ENCODE measurements around the gene TLX3. TPM values are rescaled to one million over a fixed set of nuclear protein-coding genes. Genes with fewer than 3 reads are reported as not detected.

Gene TLX3
- total RNA-seq, 2 donors from 2014 or later, result not detected

DNA sequence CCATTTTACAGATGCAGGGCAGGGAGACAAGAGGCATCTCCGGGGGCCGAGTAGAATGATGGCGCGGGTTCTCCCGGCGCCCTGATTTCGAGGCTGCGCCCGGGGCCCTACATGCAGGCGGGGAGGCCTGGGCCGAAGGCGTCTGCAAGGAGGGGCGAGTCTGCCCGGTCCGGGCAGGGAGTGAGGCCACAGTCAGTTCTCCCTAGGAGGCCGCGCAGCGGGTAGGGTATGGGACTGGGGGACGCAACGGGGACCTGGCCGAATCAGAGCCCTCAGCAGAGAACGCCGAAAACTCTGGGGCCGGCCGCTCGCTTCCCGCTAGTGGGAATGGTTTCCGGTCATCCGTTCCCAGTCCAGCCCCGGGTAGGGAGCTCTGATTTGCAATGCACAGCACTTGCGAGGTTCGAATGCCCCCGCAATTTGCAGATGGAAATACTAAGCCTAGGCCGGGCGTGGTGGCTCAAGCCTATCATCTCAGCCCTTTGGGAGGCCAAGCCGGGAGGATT is 6.4 kb downstream of the TLX3 start:
- intact Hi-C loops (cut with DNase I), result no loop called here
- no peak for DNase-seq (ENCODE audit: low spot score)
- H3K4me1 ChIP-seq (replicated peaks), result peaks cover 12% of the 10 kb centered on the region

DNA sequence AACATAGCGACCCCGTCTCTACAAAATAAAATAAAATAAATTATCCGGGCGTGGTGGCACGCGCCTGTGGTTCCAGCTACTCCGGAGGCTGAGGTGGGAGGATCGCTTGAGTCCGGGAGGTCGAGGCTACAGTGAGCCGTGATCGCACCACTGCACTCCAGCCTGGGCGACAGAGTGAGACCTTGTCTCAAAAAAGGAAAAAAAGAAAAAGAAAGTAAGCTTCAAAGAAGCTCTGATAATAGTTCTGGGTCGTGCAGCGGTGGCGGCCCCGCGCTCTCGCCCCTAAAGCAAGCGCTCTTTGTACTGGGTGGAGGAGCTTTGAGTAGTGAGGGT is 6.8 kb downstream of the TLX3 start:
- Histone ChIP-seq H3K27me3 (replicated peaks; ENCODE audit: insufficient read depth) (peaks cover 83% of the 10 kb centered on the region), H3K4me1 (replicated peaks) (peaks cover 12% of the 10 kb centered on the region), H3K36me3 (no peaks in the 10 kb centered on the region), H3K4me3 (no peak overlapping the region), H3K27ac (no peak overlapping the region), H3K9me3 (no peaks in the 10 kb centered on the region)
- WGBS, result 10% methylated on average over 20 of the region's 20 CpGs
- intact Hi-C loops (cut with DNase I), result no loop called here
- no peak for DNase-seq (ENCODE audit: low spot score)
- TF ChIP-seq, protein P1, sequence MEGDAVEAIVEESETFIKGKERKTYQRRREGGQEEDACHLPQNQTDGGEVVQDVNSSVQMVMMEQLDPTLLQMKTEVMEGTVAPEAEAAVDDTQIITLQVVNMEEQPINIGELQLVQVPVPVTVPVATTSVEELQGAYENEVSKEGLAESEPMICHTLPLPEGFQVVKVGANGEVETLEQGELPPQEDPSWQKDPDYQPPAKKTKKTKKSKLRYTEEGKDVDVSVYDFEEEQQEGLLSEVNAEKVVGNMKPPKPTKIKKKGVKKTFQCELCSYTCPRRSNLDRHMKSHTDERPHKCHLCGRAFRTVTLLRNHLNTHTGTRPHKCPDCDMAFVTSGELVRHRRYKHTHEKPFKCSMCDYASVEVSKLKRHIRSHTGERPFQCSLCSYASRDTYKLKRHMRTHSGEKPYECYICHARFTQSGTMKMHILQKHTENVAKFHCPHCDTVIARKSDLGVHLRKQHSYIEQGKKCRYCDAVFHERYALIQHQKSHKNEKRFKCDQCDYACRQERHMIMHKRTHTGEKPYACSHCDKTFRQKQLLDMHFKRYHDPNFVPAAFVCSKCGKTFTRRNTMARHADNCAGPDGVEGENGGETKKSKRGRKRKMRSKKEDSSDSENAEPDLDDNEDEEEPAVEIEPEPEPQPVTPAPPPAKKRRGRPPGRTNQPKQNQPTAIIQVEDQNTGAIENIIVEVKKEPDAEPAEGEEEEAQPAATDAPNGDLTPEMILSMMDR (IDR thresholded peaks at IDR 0.05), result no peak
- TF ChIP-seq POLR2AphosphoS5 (IDR thresholded peaks at IDR 0.05) (no peak), POLR2A (IDR thresholded peaks at IDR 0.05) (no peak)

More for the DNA sequence above, 6.4 kb downstream of the TLX3 start:
- no peak overlapping the region for H3K4me3 ChIP-seq
- H3K36me3 ChIP-seq, result no peaks in the 10 kb centered on the region
- peaks cover 86% of the 10 kb centered on the region for H3K27me3 ChIP-seq (replicated peaks; ENCODE audit: insufficient read depth)
- H3K27ac ChIP-seq, result no peak overlapping the region
- WGBS, result 6% methylated on average over 29 of the region's 36 CpGs
- H3K9me3 ChIP-seq, result no peaks in the 10 kb centered on the region
- TF ChIP-seq POLR2AphosphoS5 (IDR thresholded peaks at IDR 0.05), result no peak
- TF ChIP-seq POLR2A (IDR thresholded peaks at IDR 0.05), result no peak
- TF ChIP-seq, protein P1 (IDR thresholded peaks at IDR 0.05), result no peak

GRCh38 chr5:171316258-171317121 is 7.4 kb downstream of the TLX3 start:
- TF ChIP-seq, protein P1 (IDR thresholded peaks at IDR 0.05), result no peak
- TF ChIP-seq POLR2AphosphoS5 (IDR thresholded peaks at IDR 0.05) (no peak), POLR2A (IDR thresholded peaks at IDR 0.05) (no peak)
- Histone ChIP-seq H3K27ac (no peak overlapping the region), H3K9me3 (no peaks in the 10 kb centered on the region), H3K4me1 (replicated peaks) (peaks cover 11% of the 10 kb centered on the region), H3K27me3 (replicated peaks; ENCODE audit: insufficient read depth) (peaks cover 78% of the 10 kb centered on the region), H3K36me3 (no peaks in the 10 kb centered on the region), H3K4me3 (no peak overlapping the region)
- WGBS, result 4% methylated on average over 58 of the region's 66 CpGs
- intact Hi-C loops (cut with DNase I), result no loop called here
- DNase-seq (ENCODE audit: low spot score), result no peak

DNA sequence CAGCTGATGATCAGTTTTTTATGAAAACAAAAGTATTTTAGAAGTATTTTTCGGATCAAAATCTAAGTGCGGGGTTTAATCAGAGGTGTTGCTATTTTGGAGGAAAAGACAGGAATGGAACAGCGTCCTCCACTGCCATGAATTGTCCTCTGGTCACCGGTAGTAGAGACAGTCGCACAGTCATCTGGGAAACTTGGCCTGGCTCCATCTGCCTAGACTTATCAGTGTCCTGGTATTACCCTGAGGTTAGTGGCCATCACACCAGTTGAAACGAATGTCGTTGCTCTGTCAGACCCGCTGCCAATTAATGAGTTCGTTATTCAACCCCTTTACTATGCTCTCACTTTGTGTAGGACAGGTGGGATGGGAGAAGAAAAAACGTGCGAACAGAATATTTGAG is 8.2 kb downstream of the TLX3 start:
- TF ChIP-seq POLR2AphosphoS5 (IDR thresholded peaks at IDR 0.05) (no peak), POLR2A (IDR thresholded peaks at IDR 0.05) (no peak)
- TF ChIP-seq, protein P1 (IDR thresholded peaks at IDR 0.05), result no peak
- intact Hi-C loops (cut with DNase I), result no loop called here
- H3K36me3 ChIP-seq, result no peaks in the 10 kb centered on the region
- H3K4me1 ChIP-seq (replicated peaks), result peaks cover 5% of the 10 kb centered on the region
- H3K9me3 ChIP-seq, result no peaks in the 10 kb centered on the region
- 13% methylated on average over 11 of the region's 11 CpGs for WGBS
- no peak overlapping the region for H3K4me3 ChIP-seq
- DNase-seq (ENCODE audit: low spot score), result no peak
- H3K27ac ChIP-seq, result no peak overlapping the region
- peaks cover 70% of the 10 kb centered on the region for H3K27me3 ChIP-seq (replicated peaks; ENCODE audit: insufficient read depth)

GRCh38 chr5:171318026-171318425 is 9.0 kb downstream of the TLX3 start:
- Histone ChIP-seq H3K36me3 (no peaks in the 10 kb centered on the region), H3K4me3 (no peak overlapping the region), H3K9me3 (no peaks in the 10 kb centered on the region), H3K27me3 (replicated peaks; ENCODE audit: insufficient read depth) (peaks cover 63% of the 10 kb centered on the region), H3K27ac (no peak overlapping the region), H3K4me1 (replicated peaks) (no peaks in the 10 kb centered on the region)
- 4% methylated on average over 9 of the region's 9 CpGs for WGBS
- intact Hi-C loops (cut with DNase I), result no loop called here
- TF ChIP-seq POLR2AphosphoS5 (IDR thresholded peaks at IDR 0.05), result no peak
- TF ChIP-seq, protein P1 (IDR thresholded peaks at IDR 0.05), result no peak
- no peak for TF ChIP-seq POLR2A (IDR thresholded peaks at IDR 0.05)
- no peak for DNase-seq (ENCODE audit: low spot score)
